ENCODE results near the gene ADAMTS17.

Gene ADAMTS17

DNA sequence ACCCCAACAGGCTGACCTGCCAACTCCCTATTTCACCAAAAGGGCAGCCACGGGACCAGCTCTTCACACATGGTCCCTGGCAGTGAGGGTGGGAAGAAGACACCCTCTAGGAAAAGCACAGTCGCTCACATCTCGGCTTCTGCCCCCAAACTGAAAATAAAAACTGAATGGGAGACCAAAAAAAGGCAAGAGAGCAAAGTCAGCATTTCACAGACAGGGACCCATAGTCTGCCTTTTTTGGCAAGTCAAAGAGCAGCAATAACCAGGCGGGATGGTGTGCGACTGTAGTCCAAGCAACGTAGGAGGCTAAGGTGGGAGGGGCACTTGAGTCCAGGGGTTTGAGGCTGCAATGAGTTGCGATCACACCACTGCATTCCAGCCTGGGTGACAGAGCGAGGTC, 154.1 kb downstream of the ADAMTS17 start:
- TF ChIP-seq, protein P1, sequence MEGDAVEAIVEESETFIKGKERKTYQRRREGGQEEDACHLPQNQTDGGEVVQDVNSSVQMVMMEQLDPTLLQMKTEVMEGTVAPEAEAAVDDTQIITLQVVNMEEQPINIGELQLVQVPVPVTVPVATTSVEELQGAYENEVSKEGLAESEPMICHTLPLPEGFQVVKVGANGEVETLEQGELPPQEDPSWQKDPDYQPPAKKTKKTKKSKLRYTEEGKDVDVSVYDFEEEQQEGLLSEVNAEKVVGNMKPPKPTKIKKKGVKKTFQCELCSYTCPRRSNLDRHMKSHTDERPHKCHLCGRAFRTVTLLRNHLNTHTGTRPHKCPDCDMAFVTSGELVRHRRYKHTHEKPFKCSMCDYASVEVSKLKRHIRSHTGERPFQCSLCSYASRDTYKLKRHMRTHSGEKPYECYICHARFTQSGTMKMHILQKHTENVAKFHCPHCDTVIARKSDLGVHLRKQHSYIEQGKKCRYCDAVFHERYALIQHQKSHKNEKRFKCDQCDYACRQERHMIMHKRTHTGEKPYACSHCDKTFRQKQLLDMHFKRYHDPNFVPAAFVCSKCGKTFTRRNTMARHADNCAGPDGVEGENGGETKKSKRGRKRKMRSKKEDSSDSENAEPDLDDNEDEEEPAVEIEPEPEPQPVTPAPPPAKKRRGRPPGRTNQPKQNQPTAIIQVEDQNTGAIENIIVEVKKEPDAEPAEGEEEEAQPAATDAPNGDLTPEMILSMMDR (IDR thresholded peaks at IDR 0.05; ENCODE audit: low read depth, low read length) = no peak
- no peaks in the 10 kb centered on the region for H3K9me3 ChIP-seq (ENCODE audit: severe bottlenecking)
- H3K27ac ChIP-seq = no peak overlapping the region
- no peak for DNase-seq
- H3K4me3 ChIP-seq (ENCODE audit: low read depth, low read length) = no peak overlapping the region
- H3K36me3 ChIP-seq = no peaks in the 10 kb centered on the region
- peaks cover 15% of the 10 kb centered on the region for H3K27me3 ChIP-seq (ENCODE audit: insufficient read depth, low read depth, severe bottlenecking)

DNA sequence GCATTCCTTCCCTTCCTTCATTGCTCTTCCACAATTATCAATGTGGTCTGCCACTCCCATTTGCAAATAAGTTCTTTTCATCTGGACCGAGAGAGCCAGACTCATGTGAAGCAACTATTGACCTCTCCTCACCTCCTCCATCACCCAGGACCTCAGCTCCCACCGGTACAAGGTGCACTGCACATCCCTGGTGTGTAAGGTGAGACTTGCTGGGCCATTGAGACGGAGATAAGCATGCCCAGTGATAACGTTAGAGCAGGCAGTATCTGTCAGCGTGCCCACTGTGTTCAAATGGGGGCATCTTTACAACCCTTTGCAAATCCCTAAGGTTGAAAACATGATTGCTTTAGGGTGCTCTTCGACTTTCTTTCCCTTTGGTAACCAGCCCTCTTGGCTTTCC, 154.8 kb downstream of the ADAMTS17 start:
- Histone ChIP-seq H3K9me3 (ENCODE audit: severe bottlenecking) (no peaks in the 10 kb centered on the region), H3K27ac (no peak overlapping the region), H3K36me3 (no peaks in the 10 kb centered on the region), H3K4me3 (ENCODE audit: low read depth, low read length) (no peak overlapping the region), H3K27me3 (ENCODE audit: insufficient read depth, low read depth, severe bottlenecking) (peaks cover 12% of the 10 kb centered on the region)
- TF ChIP-seq, protein P1 (IDR thresholded peaks at IDR 0.05; ENCODE audit: low read depth, low read length) = no peak
- no peak for DNase-seq

DNA sequence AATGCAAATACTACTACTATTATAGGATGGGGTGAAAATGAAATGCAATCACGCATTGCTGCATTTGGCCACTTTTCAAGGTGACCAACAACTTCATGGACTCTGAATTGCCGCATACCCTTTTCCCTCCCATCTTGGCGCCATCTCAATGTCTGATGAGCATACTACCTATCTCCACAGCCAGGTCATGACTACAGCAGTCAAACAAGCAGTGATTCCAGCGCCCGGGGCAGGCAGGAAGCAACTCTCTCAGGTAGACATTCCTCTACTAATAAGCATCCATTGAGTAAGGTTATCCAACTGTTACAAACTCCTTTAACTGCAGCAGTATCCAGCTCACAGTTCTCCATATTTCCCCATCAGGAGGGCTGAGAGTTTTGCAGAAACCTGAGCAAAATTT, 155.4 kb downstream of the ADAMTS17 start:
- Histone ChIP-seq H3K36me3 (no peaks in the 10 kb centered on the region), H3K27ac (no peak overlapping the region), H3K9me3 (ENCODE audit: severe bottlenecking) (no peaks in the 10 kb centered on the region), H3K4me3 (ENCODE audit: low read depth, low read length) (no peak overlapping the region), H3K27me3 (ENCODE audit: insufficient read depth, low read depth, severe bottlenecking) (peaks cover 13% of the 10 kb centered on the region)
- TF ChIP-seq, protein P1 (IDR thresholded peaks at IDR 0.05; ENCODE audit: low read depth, low read length) = no peak
- no peak for DNase-seq

DNA sequence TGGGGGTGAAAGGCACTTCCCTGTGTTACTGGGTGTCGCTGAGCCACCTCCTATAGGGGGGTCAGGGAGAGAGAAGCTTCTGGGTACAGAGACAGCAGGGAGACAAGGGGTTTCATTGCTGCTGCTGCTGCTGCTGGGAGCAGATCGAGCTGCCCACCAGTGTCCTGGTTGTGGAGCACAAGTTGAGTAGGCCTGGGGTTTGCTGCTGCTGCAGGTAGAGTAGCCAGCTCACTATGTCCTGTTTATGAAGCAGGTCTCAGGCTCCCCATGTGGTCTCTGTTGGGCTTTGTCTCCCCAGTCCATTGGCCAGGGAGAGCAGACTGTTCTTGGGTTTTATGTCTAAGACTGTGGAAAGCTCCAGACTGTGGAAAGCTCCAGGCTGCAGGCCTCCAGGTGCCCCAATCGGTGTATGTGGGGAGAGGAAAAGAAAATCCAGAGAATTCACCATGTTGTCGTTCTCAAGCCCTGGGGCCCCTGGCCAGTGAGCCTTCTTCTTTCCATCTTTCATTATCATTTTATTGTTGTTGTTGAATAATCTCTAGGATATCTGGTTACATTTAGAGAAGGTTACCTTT, 157.8 kb downstream of the ADAMTS17 start:
- no peak overlapping the region for H3K27ac ChIP-seq
- H3K4me3 ChIP-seq (ENCODE audit: low read depth, low read length) = no peak overlapping the region
- H3K27me3 ChIP-seq (ENCODE audit: insufficient read depth, low read depth, severe bottlenecking) = peaks cover 13% of the 10 kb centered on the region
- TF ChIP-seq, protein P1 (IDR thresholded peaks at IDR 0.05; ENCODE audit: low read depth, low read length) = no peak
- no peaks in the 10 kb centered on the region for H3K36me3 ChIP-seq
- no peaks in the 10 kb centered on the region for H3K9me3 ChIP-seq (ENCODE audit: severe bottlenecking)
- DNase-seq = no peak

DNA sequence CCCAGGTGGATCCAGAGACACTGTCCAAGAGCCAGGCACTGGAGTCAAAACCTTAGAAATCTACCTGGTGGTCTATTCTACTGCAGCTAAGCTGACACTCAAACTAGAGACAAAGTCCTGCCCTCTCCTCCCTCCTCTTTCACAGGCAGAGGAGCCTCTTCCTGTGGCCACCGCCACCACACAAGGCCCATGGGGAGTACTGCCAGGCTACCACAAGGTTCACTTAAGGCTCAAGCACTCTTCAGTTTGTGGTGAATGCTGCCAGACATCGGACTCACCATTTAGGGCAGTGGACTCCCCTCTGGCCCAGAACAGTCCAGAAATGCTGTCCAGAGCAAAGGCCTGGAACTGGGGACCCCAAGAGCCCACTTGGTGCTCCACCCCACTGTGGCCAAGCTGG, 160.9 kb downstream of the ADAMTS17 start:
- TF ChIP-seq, protein P1 (IDR thresholded peaks at IDR 0.05; ENCODE audit: low read depth, low read length) = no peak
- H3K9me3 ChIP-seq (ENCODE audit: severe bottlenecking) = no peaks in the 10 kb centered on the region
- no peak for DNase-seq
- peaks cover 13% of the 10 kb centered on the region for H3K27me3 ChIP-seq (ENCODE audit: insufficient read depth, low read depth, severe bottlenecking)
- no peaks in the 10 kb centered on the region for H3K36me3 ChIP-seq
- no peak overlapping the region for H3K27ac ChIP-seq
- no peak overlapping the region for H3K4me3 ChIP-seq (ENCODE audit: low read depth, low read length)
